ENCODE data around the gene PFDN5. TPM values are rescaled to one million over a fixed set of nuclear protein-coding genes. Genes with fewer than 3 reads are reported as not detected.
A peak's percentile ranks its signal among the peaks of the same experiment; 100 is the strongest.

The PFDN5 gene
- total RNA-seq, 1 experiment from 2014 or later = 519 TPM

DNA sequence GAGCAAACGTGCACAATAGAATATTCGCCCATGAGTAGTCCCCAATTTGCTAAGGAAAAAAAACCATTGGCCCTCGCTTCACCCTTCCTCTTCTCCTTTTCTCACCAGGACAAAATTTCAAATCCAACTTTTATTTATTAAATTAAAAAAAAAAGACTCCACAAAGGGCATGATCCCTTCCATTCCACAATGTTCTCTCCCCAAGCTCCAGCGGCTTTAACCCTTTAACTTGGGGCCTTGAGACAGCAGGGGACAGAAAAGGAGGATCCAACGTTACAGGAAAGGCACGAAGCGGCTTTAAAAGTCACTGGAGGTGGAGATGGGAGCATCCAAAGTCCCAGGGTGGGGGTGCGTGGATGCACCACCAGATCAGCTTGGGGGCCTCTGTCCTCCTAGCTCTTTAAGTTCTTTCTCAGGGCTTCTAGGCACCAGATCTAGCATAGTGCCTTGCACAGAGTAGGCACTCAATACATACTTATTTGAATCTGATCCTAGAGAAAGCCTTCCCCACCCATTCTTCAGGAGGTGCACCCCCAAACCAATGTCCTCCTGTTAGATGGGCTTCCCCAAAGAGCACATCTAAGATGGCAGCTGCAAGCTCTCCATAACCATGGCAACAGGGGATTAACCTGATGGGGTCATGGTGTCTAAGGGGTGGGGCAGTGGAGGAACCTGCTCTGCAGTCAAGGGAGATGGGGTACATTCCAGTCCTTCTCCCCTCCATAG lies 31.3 kb downstream of the PFDN5 start:
- Histone ChIP-seq H3K36me3 (ENCODE audit: low read depth, low read length) (no peaks in the 10 kb centered on the region), H3K9ac (ENCODE audit: low read length) (no peak overlapping the region), H3K27me3 (ENCODE audit: low read length) (no peaks in the 10 kb centered on the region), H4K20me1 (ENCODE audit: low read length) (no peaks in the 10 kb centered on the region), H3K4me2 (ENCODE audit: low read length) (no peak overlapping the region), H3K9me3 (ENCODE audit: low read length) (no peaks in the 10 kb centered on the region), H3F3A (ENCODE audit: low read length, unreplicated experiment) (no peaks in the 10 kb centered on the region), H3K4me3 (ENCODE audit: low read length) (no peak overlapping the region), H3K4me1 (ENCODE audit: insufficient read depth, low read length) (peaks cover 11% of the 10 kb centered on the region), H2AFZ (ENCODE audit: low read length) (no peak overlapping the region), H3K9me2 (replicated peaks; ENCODE audit: low read length) (no peaks in the 10 kb centered on the region), H3K79me2 (ENCODE audit: low read length) (no peaks in the 10 kb centered on the region), H3K27ac (ENCODE audit: low read length) (no peak overlapping the region)
- CTCF ChIA-PET = interaction anchor here (0.5 to 1.2 kb wide), 2 partner anchors 18 to 277 kb away, joined by 3 to 9 read pairs; no protein-coding TSS in a partner anchor
- intact Hi-C loops (cut with micrococcal nuclease) = no loop called here
- no peak for DNase-seq
- TF ChIP-seq CTCF (conservative IDR thresholded peaks at IDR 0.05; ENCODE audit: low read depth, low read length) = no peak
- TF ChIP-seq EZH2phosphoT487 (IDR thresholded peaks at IDR 0.05; ENCODE audit: borderline replicate concordance, low read length) = no peak
- no peak for TF ChIP-seq EZH2 (IDR thresholded peaks at IDR 0.05; ENCODE audit: low read length, unreplicated experiment)
- BruUV-seq (replicated peaks) = no TSS peak
- POLR2A ChIA-PET (ENCODE audit: unreplicated experiment) = interaction anchor here (0.6 kb wide), 1 partner anchor 91 kb away, joined by 3 read pairs; no protein-coding TSS in a partner anchor
- ATAC-seq = no peak

DNA sequence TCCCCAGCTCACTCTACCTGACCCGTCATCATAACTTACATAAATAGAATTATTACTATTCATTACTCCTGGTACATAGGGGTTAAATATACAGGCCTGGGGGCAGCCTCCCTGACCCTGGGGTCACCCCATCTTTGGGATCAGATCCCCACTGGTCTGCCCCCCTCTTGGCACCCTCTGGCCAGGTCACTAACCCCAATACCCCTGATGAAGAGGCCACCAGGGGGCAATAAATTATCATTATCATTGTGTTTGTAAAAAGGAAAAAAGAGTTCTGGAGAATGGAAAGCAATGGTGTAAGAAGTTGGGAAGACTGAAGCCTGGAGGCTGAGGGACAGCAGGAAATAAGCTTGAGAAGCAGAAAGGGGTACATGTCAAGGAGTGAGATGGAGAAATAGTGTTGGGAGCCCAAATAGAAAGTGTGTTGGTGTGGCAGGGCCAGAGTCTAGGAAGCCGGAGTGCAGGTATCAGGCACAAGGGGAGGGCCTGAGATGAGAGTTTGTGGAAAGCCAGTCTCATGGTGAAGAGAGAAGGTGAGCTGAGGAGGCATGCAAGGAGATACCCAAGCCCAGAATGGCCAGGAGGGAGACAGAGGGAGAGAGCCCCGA lies 32.2 kb downstream of the PFDN5 start:
- intact Hi-C loops (cut with micrococcal nuclease) = no loop called here
- no peaks in the 10 kb centered on the region for H3K9me2 ChIP-seq (replicated peaks; ENCODE audit: low read length)
- BruUV-seq (replicated peaks) = no TSS peak
- H3F3A ChIP-seq (ENCODE audit: low read length, unreplicated experiment) = no peaks in the 10 kb centered on the region
- H3K27ac ChIP-seq (ENCODE audit: low read length) = no peak overlapping the region
- ATAC-seq (no peak), DNase-seq (peak; percentile 40)
- no peaks in the 10 kb centered on the region for H3K9me3 ChIP-seq (ENCODE audit: low read length)
- no peak overlapping the region for H3K4me3 ChIP-seq (ENCODE audit: low read length)
- no peak overlapping the region for H3K4me2 ChIP-seq (ENCODE audit: low read length)
- POLR2A ChIA-PET (ENCODE audit: unreplicated experiment) = no interaction called here
- H2AFZ ChIP-seq (ENCODE audit: low read length) = no peak overlapping the region
- H3K9ac ChIP-seq (ENCODE audit: low read length) = no peak overlapping the region
- H3K27me3 ChIP-seq (ENCODE audit: low read length) = no peaks in the 10 kb centered on the region
- peaks cover 7% of the 10 kb centered on the region for H3K4me1 ChIP-seq (ENCODE audit: insufficient read depth, low read length)
- H3K36me3 ChIP-seq (ENCODE audit: low read depth, low read length) = no peaks in the 10 kb centered on the region
- TF ChIP-seq EZH2phosphoT487 (IDR thresholded peaks at IDR 0.05; ENCODE audit: borderline replicate concordance, low read length) (no peak), CTCF (conservative IDR thresholded peaks at IDR 0.05; ENCODE audit: low read depth, low read length) (peak; percentile 68), EZH2 (IDR thresholded peaks at IDR 0.05; ENCODE audit: low read length, unreplicated experiment) (no peak)
- no peaks in the 10 kb centered on the region for H3K79me2 ChIP-seq (ENCODE audit: low read length)
- CTCF ChIA-PET = interaction anchor here (0.5 to 1.6 kb wide), 4 partner anchors 17 to 276 kb away, joined by 3 to 17 read pairs (median 6); no protein-coding TSS in a partner anchor
- no peaks in the 10 kb centered on the region for H4K20me1 ChIP-seq (ENCODE audit: low read length)

DNA sequence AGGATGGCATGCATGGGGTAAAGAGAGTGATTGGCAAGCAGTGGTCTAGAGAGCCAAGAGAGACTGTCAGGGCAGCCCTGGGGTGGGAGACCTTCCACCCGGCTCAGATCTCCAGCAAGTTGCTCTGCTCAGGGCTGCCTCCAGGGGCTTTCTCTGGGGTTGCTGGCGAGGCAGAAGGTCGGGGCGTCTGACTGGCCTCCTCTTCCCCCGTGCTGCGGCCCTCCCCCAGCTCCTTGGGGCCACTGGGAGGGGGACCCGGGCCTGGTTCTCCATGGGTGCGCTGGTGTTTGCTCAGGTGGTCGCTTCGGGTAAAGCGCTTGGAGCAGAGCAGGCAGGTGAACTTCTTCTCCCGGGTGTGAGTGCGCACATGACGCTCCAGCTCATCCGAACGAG lies 32.7 kb downstream of the PFDN5 start:
- CTCF ChIA-PET = interaction anchor here (1.0 to 1.6 kb wide), 2 partner anchors 17 to 99 kb away, joined by 3 to 17 read pairs; no protein-coding TSS in a partner anchor
- no peaks in the 10 kb centered on the region for H3K27me3 ChIP-seq (ENCODE audit: low read length)
- POLR2A ChIA-PET (ENCODE audit: unreplicated experiment) = no interaction called here
- no peak for TF ChIP-seq EZH2 (IDR thresholded peaks at IDR 0.05; ENCODE audit: low read length, unreplicated experiment)
- no peak for TF ChIP-seq CTCF (conservative IDR thresholded peaks at IDR 0.05; ENCODE audit: low read depth, low read length)
- no peak for TF ChIP-seq EZH2phosphoT487 (IDR thresholded peaks at IDR 0.05; ENCODE audit: borderline replicate concordance, low read length)
- H3K36me3 ChIP-seq (ENCODE audit: low read depth, low read length) = no peaks in the 10 kb centered on the region
- peaks cover 7% of the 10 kb centered on the region for H3K4me1 ChIP-seq (ENCODE audit: insufficient read depth, low read length)
- no peak overlapping the region for H3K27ac ChIP-seq (ENCODE audit: low read length)
- no peak for ATAC-seq
- H3K79me2 ChIP-seq (ENCODE audit: low read length) = no peaks in the 10 kb centered on the region
- no peak overlapping the region for H2AFZ ChIP-seq (ENCODE audit: low read length)
- no peaks in the 10 kb centered on the region for H3F3A ChIP-seq (ENCODE audit: low read length, unreplicated experiment)
- BruUV-seq (replicated peaks) = no TSS peak
- no peak overlapping the region for H3K9ac ChIP-seq (ENCODE audit: low read length)
- intact Hi-C loops (cut with micrococcal nuclease) = no loop called here
- no peak overlapping the region for H3K4me2 ChIP-seq (ENCODE audit: low read length)
- H4K20me1 ChIP-seq (ENCODE audit: low read length) = no peaks in the 10 kb centered on the region
- no peak overlapping the region for H3K4me3 ChIP-seq (ENCODE audit: low read length)
- no peaks in the 10 kb centered on the region for H3K9me2 ChIP-seq (replicated peaks; ENCODE audit: low read length)
- DNase-seq = no peak
- H3K9me3 ChIP-seq (ENCODE audit: low read length) = no peaks in the 10 kb centered on the region

Data from PC-3 (cell line).